GM21737 (cell line): ENCODE data around the gene CCR2.
"Not testable (repeated sequence)": the region's sequence is repeated elsewhere in the genome, so short reads cannot be mapped to it uniquely, and the experiment has no call there.

Experiments used
- ATAC-seq: cut with Tn5 transposase; IDR thresholded peaks from one replicate; pipeline ENCODE4 v1.9.1; 2021; ENCODE audit warnings: mild to moderate bottlenecking, moderate library complexity; ENCODE audit not compliant: unreplicated experiment

CCR2 gene

DNA sequence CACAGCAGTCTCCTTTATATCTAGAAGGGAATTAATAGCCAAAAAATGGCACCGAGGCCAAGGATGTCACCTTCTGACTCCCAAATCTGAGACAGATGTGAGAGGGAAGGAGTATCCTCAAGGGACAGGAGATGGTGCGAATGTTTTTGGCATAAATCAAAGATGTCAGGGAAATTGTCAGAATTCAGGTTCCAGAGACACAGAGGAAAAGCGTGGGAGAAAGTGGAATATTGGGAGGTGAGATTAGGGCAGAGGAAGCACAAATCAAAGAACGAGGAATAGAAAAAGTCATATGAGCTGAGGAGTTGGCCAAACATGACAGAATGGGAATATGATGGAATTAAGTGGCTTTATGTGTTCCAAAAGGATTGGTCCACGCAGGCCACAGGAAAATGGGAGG lies 46.9 kb downstream of the CCR2 start:
- no peak for ATAC-seq

DNA sequence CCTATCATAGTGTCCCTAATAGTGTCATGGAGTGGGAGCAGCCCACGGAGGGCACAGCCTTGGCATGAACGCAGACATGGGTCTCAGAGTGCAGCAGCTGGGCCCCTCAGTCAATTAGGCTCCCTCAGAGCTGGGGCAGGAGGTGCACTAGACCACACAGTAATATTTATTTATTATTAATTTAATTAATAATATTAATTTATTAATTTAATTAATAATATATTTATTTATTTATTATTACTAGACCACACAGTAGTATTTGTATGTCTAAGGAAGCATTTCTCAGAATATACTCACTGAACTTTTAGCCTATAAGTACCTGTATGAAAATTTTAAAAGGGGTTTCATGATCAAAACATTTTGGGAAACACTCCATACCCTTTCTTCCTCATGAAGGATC lies 47.7 kb downstream of the CCR2 start:
- ATAC-seq, result no peak

DNA sequence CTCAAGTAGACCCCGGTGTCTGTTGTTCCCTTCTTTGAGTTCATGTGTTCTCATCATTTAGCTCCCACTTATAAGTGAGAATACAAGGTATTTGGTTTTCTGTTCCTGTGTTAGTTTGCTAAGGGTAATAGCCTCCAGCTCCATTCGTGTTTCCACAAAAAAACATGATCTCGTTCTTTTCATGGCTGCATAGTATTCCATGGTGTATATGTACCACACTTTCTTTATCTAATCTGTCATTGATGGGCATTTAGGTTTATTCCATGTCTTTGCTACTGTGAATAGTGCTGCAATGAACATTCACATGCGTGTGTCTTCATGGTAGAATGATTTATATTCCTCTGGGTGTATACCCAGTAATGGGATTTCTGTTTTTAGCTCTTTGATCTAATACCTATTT lies 49.0 kb downstream of the CCR2 start:
- not testable (repeated sequence) for ATAC-seq

DNA sequence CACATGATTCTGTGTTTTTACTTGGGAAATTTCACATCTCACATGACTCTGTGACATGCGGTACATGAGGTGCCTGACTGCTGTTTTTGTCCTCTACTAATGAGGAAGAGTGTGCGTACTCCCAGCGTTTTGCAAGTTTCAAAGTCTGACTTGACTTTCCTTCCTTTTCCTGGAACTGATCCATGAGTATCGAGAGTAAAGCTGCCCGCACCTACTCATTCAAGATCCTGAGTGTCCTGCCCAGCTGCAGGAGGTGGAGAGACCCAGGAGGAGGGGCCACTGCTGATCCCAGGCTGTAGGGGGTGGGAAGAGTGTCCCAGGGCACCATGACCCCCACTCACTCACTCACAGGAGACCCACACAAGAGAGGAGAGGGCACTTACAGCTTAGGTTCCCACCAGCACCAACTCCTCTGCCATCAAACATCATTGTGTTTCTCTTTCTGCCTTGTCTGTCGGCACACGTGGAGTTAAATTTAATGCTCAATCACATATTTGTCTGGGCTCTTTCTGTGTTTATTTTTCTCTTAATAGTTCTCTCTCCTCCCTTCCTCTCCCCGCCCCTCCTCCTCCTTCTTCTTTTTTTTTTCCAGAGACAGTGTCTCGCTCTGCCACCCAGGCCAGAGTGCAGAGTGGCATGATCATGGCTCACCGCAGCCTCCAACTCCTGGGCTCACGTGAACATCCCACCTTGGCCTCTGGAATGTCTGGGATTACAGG lies 51.5 kb downstream of the CCR2 start:
- ATAC-seq, result no peak

- ATAC-seq, result no peak
Measured at GRCh38 chr3:46406443-46406787, 52.5 kb downstream of the CCR2 start.

- peak; percentile 60 for ATAC-seq
Measured at GRCh38 chr3:46406788-46407611, 53.1 kb downstream of the CCR2 start, which contains the start of the genes CCR5AS and CCRL2. CCR5AS (minus strand) TSS chr3:46407066. CCRL2 (plus strand) TSS chr3:46407259; CDS start chr3:46408080, 821 bp downstream.

DNA sequence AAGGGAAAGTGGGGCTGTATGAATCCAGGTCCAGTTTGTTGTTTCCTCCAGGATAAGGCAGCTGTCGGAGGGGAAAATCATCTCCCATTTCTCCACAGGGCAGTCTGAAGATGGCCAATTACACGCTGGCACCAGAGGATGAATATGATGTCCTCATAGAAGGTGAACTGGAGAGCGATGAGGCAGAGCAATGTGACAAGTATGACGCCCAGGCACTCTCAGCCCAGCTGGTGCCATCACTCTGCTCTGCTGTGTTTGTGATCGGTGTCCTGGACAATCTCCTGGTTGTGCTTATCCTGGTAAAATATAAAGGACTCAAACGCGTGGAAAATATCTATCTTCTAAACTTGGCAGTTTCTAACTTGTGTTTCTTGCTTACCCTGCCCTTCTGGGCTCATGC lies 54.1 kb downstream of the CCR2 start:
- no peak for ATAC-seq

DNA sequence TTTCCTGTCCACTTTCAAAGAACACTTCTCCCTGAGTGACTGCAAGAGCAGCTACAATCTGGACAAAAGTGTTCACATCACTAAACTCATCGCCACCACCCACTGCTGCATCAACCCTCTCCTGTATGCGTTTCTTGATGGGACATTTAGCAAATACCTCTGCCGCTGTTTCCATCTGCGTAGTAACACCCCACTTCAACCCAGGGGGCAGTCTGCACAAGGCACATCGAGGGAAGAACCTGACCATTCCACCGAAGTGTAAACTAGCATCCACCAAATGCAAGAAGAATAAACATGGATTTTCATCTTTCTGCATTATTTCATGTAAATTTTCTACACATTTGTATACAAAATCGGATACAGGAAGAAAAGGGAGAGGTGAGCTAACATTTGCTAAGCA lies 54.9 kb downstream of the CCR2 start:
- no peak for ATAC-seq

DNA sequence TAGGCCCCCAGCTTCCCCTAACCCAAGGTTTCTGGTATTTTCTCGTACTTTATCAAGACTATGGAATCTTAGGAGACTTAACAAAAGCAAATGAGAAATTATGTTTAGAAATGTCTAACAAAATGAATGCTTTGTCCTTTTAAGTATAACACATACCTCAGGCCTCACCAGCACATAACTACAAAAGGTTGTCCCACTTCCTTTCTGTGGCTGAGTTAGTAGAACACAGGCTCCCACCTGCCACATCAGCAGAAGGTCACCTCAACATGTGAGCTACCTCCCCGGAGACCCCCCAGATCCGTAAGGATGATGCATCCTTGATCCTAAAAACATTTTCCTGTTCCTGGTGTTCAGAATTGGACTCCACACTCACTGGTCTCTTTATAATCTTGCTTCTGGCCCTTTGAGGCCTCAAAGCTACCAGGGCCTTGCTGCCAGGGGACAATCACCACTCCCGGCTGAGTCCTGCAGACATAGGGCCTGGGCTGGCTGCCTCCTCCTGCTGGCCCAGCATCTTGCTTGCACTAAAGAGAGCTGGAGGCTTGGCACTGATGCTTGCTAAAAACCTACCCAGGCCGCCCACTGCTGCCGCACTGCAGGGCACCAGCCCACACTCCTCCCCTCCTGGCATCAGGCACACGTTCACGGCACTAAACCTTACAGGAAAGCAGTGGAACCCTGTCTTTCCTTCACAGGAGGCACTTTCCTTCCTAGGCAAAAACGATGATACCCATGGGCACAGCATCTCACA lies 56.0 kb downstream of the CCR2 start:
- ATAC-seq, result no peak
